OCI-LY3 (cell line): Measurements from ENCODE around the gene FNBP1.

Source experiments
- H2AFZ ChIP-seq: fragments of 200-600, 300-600 bp; shearing (Covaris generic); 2 replicates; pipeline ENCODE4 v1.6.0; 2014; ENCODE audit warnings: antibody characterized with exemption, low read depth, low read length
- H3K27ac ChIP-seq: fragments of 200-600, 300-600 bp; sonication (generic); 2 replicates; pipeline ENCODE4 v1.5.1; 2014; ENCODE audit warnings: mild to moderate bottlenecking, low read length, moderate library complexity, mixed read lengths
- H3K27me3 ChIP-seq: fragments of 200-600, 300-600 bp; sonication (generic); 2 replicates; pipeline ENCODE4 v1.6.1; 2014; ENCODE audit warnings: low read depth, low read length, mixed read lengths
- H3K36me3 ChIP-seq: fragments of 200-600, 300-600 bp; sonication (generic); replicated peaks from 2 replicates; pipeline ENCODE3; 2014; ENCODE audit warnings: low read depth, low read length, mixed read lengths
- H3K4me1 ChIP-seq: fragments of 300-600, 200-600 bp; sonication (generic); 2 replicates; pipeline ENCODE4 v1.6.1; 2014; ENCODE audit warnings: low read length, mixed read lengths
- H3K4me2 ChIP-seq: fragments of 200-600, 300-600 bp; sonication (generic); 2 replicates; pipeline ENCODE4 v1.6.1; 2014; ENCODE audit warnings: low read length, mixed read lengths
- H3K4me3 ChIP-seq: fragments of 300-600, 200-600 bp; sonication (generic); 2 replicates; pipeline ENCODE4 v1.5.1; 2014; ENCODE audit warnings: antibody characterized with exemption, mild to moderate bottlenecking, low read length, moderate library complexity
- H3K79me2 ChIP-seq: fragments of 300-600, 200-600 bp; shearing (Covaris generic); 2 replicates; pipeline ENCODE4 v1.6.1; 2014; ENCODE audit warnings: mild to moderate bottlenecking, low read length, mixed read lengths
- H3K9ac ChIP-seq: fragments of 300-600, 200-600 bp; shearing (Covaris generic); 2 replicates; pipeline ENCODE4 v1.6.0; 2014; ENCODE audit warnings: mild to moderate bottlenecking, low read length, moderate library complexity
- H3K9me3 ChIP-seq: fragments of 200-600, 300-600 bp; shearing (Covaris generic); 2 replicates; pipeline ENCODE4 v1.6.1; 2014; ENCODE audit warnings: low read length, mixed read lengths; ENCODE audit not compliant: insufficient read depth
- H4K20me1 ChIP-seq: fragments of 200-600, 300-600 bp; sonication (generic); 2 replicates; pipeline ENCODE4 v1.6.1; 2016; ENCODE audit warnings: low read length, mixed read lengths; ENCODE audit not compliant: insufficient read depth
- EZH2phosphoT487 ChIP-seq: fragments of 200-600 bp; shearing (Covaris generic); IDR thresholded peaks from 2 replicates; pipeline ENCODE4 v1.6.1; 2018; ENCODE audit warnings: antibody characterized with exemption, mixed run types, low read depth
- TF ChIP-seq, protein P1 (sequence below): fragments of 200-600, 300-600 bp; sonication (generic); IDR thresholded peaks from 2 replicates; pipeline ENCODE4 v1.5.1; 2014; ENCODE audit warnings: antibody characterized with exemption, low read length, low read depth

Gene FNBP1

DNA sequence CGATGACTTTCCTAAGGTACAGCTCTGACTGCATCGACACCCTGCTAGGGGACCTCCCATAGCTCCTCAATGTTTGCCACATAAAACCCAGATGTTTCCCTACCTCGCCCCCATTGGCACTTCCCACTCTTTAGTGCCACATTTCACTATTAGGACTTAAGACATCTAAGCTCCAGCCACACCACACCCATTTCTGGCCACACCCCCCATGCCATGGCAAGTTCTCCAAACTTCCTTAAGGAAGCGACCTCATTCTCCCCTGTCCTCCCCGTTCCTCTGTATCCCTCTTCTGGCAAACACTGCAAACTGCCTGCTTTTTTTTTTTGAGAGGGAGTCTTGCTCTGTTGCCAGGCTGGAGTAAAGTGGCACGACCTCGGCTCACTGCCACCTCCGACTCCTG lies 144.8 kb downstream of the FNBP1 start:
- TF ChIP-seq EZH2phosphoT487: no peak
- TF ChIP-seq, protein P1, sequence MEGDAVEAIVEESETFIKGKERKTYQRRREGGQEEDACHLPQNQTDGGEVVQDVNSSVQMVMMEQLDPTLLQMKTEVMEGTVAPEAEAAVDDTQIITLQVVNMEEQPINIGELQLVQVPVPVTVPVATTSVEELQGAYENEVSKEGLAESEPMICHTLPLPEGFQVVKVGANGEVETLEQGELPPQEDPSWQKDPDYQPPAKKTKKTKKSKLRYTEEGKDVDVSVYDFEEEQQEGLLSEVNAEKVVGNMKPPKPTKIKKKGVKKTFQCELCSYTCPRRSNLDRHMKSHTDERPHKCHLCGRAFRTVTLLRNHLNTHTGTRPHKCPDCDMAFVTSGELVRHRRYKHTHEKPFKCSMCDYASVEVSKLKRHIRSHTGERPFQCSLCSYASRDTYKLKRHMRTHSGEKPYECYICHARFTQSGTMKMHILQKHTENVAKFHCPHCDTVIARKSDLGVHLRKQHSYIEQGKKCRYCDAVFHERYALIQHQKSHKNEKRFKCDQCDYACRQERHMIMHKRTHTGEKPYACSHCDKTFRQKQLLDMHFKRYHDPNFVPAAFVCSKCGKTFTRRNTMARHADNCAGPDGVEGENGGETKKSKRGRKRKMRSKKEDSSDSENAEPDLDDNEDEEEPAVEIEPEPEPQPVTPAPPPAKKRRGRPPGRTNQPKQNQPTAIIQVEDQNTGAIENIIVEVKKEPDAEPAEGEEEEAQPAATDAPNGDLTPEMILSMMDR: no peak

DNA sequence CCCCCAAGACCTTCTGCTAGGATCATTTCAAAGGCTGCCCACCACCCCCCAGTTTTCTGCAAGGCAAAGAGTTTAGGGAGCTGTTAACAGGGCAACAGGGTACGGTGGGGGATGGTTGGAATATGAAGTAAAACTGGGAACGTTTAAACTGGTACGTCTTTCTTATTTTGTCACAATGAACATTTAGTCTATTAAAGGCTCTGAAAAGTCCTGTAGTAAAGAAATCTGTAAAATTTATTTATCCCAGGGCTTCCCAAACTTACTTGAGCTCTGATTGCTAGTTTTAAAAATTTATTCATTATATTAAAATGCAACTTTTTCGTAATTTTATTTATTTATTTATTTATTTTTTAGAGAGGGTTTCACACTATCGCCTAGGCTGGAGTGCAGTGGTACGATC lies 145.7 kb downstream of the FNBP1 start:
- no peak overlapping the region for H3K9ac ChIP-seq
- no peak for TF ChIP-seq EZH2phosphoT487
- TF ChIP-seq, protein P1: no peak
- H3K4me3 ChIP-seq: no peak overlapping the region
- no peak overlapping the region for H2AFZ ChIP-seq
- H4K20me1 ChIP-seq: peaks cover 39% of the 10 kb centered on the region
- H3K4me1 ChIP-seq: peaks cover 43% of the 10 kb centered on the region
- no peaks in the 10 kb centered on the region for H3K9me3 ChIP-seq
- peaks cover 73% of the 10 kb centered on the region for H3K36me3 ChIP-seq
- H3K79me2 ChIP-seq: peaks cover 60% of the 10 kb centered on the region
- H3K4me2 ChIP-seq: no peak overlapping the region
- H3K27me3 ChIP-seq: no peaks in the 10 kb centered on the region
- no peak overlapping the region for H3K27ac ChIP-seq

More for the DNA sequence above, 144.8 kb downstream of the FNBP1 start:
- H3K4me3 ChIP-seq: no peak overlapping the region
- H3K36me3 ChIP-seq: peaks cover 74% of the 10 kb centered on the region
- H3K27ac ChIP-seq: no peak overlapping the region
- no peaks in the 10 kb centered on the region for H3K27me3 ChIP-seq
- peaks cover 57% of the 10 kb centered on the region for H3K79me2 ChIP-seq
- no peak overlapping the region for H3K9ac ChIP-seq
- no peaks in the 10 kb centered on the region for H3K9me3 ChIP-seq
- H3K4me2 ChIP-seq: no peak overlapping the region
- no peak overlapping the region for H2AFZ ChIP-seq
- peaks cover 35% of the 10 kb centered on the region for H4K20me1 ChIP-seq
- peaks cover 40% of the 10 kb centered on the region for H3K4me1 ChIP-seq

DNA sequence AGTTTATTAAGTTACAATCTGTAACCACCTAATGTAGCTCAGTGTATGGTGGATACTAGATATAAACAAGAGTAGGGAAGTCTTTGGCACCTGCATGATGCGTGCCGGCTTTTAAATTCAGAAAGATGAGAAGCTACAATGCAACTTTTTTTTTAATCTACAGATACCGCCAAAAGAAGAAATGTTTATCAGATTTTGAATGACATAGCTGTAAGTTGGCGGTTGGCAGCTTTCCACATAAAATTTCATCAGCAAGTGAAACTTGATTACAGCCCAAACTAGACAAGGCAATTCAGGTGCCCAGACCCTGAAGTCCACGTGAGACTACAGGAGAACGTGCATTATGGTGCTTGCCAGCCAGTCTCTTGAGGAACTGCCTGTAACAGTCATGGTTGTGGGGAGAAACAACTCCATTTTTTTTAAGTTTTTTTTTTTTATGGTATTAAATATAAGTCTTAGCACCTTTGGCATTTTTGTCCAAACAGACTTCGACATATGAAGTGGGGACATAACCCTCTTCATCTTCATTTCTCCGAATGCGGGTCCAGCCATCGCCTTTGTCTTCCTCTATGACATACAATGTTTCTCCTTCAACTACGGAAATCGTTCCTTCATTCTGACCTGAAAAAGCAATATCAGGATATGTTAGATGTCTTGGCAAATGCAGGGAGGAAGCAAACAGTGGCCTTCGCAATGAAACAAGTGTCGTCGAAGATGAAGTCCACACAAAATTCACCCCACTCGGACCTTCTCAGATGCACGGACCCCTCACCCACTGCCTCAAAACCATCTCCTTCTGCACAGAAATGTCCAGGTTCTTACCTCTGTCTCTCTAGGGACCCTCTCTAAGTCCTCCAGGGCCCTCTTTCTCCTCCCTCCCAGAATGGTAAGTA lies 147.4 kb downstream of the FNBP1 start:
- H3K4me2 ChIP-seq: no peak overlapping the region
- H2AFZ ChIP-seq: no peak overlapping the region
- no peak overlapping the region for H3K4me3 ChIP-seq
- peaks cover 41% of the 10 kb centered on the region for H3K4me1 ChIP-seq
- H3K27me3 ChIP-seq: no peaks in the 10 kb centered on the region
- peaks cover 65% of the 10 kb centered on the region for H3K79me2 ChIP-seq
- H3K9ac ChIP-seq: no peak overlapping the region
- TF ChIP-seq EZH2phosphoT487: no peak
- TF ChIP-seq, protein P1: no peak
- H3K36me3 ChIP-seq: peaks cover 77% of the 10 kb centered on the region
- H4K20me1 ChIP-seq: peaks cover 50% of the 10 kb centered on the region
- no peaks in the 10 kb centered on the region for H3K9me3 ChIP-seq
- H3K27ac ChIP-seq: no peak overlapping the region

DNA sequence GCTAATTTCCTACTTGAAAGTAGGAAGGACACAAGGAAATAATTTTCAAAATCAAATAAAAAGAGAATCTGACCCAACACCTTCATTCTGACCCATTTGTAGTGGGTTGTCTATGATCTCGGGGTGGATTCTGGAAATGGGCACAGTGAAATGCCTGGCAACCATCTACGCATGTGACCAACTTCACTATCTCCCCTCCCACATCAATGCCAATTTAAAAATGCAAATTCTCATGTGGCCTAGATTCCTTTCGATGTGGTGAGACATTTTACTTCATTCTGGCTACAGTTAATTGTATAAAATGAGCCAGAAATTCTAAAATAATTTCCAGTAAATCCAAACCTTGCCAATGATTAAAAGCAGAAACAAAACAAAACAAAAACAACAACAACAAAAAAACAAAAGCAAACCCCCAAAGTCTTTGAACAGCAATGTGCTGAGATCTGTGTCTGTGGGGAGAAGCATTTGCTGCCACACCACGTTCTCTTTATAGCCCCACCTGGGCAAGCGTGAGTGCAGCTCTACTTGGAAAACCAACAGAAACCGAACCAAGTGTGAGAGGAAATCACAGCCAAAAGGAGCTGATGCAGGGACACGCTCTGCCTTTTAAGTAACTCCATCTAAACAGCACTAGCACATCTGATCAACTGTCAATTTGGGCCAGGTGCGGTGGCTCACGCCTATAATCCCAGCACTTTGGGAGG lies 148.7 kb downstream of the FNBP1 start:
- Histone ChIP-seq H3K9ac (no peak overlapping the region), H3K4me1 (peaks cover 45% of the 10 kb centered on the region), H3K27ac (no peak overlapping the region)

More for the DNA sequence above, 148.7 kb downstream of the FNBP1 start:
- Histone ChIP-seq H3K9me3 (no peaks in the 10 kb centered on the region), H2AFZ (no peak overlapping the region), H4K20me1 (peaks cover 43% of the 10 kb centered on the region), H3K4me3 (no peak overlapping the region), H3K79me2 (peaks cover 57% of the 10 kb centered on the region), H3K27me3 (no peaks in the 10 kb centered on the region), H3K36me3 (peaks cover 76% of the 10 kb centered on the region), H3K4me2 (no peak overlapping the region)
- TF ChIP-seq, protein P1: no peak
- no peak for TF ChIP-seq EZH2phosphoT487
